T-helper 17 cell (primary cell): ENCODE data around the gene NAALADL2. TPM values are rescaled to one million over a fixed set of nuclear protein-coding genes. Genes with fewer than 3 reads are reported as not detected.

Experiments
- ATAC-seq: fragments of 150-1000 bp; cut with Tn5 transposase; 2 replicates; pipeline ENCODE4 v1.10.0; 2021; ENCODE audit warnings: mild to moderate bottlenecking, moderate library complexity
- DNase-seq, 3 donors: peaks; one replicate each; pipeline versions ENCODE4 v3.0.0 to v3.0.0-alpha.2; 2020 to 2021
- H3K9me3 ChIP-seq: one replicate; pipeline ENCODE4 v1.7.0; 2013; ENCODE audit warnings: low read length, mild to moderate bottlenecking; ENCODE audit not compliant: control insufficient read depth, poor library complexity, severe bottlenecking
- H3K27ac Mint-ChIP-seq: one replicate; pipeline ENCODE4 v1.8.0; 2022; ENCODE audit warnings: mild to moderate bottlenecking, moderate library complexity, mixed read lengths
- H3K27me3 Mint-ChIP-seq: one replicate; pipeline ENCODE4 v1.8.0; 2022; ENCODE audit warnings: mixed read lengths
- H3K36me3 Mint-ChIP-seq: one replicate; pipeline ENCODE4 v1.8.0; 2022; ENCODE audit warnings: low read depth, mixed read lengths
- H3K4me1 Mint-ChIP-seq: one replicate; pipeline ENCODE4 v1.8.0; 2022; ENCODE audit warnings: mild to moderate bottlenecking, mixed read lengths
- H3K4me3 Mint-ChIP-seq: one replicate; pipeline ENCODE4 v1.8.0; 2022; ENCODE audit warnings: mild to moderate bottlenecking, moderate library complexity, mixed read lengths
- total RNA-seq, 4 donors: library from RNA in 2 of 4; stranded (reverse) in 2 of 4; gene quantifications; one replicate each; pipeline ENCODE4 v1.2.3 and lab custom pipeline; 2022 to 2026

NAALADL2 gene
- total RNA-seq, 2 donors from 2014 or later, result not detected

DNA sequence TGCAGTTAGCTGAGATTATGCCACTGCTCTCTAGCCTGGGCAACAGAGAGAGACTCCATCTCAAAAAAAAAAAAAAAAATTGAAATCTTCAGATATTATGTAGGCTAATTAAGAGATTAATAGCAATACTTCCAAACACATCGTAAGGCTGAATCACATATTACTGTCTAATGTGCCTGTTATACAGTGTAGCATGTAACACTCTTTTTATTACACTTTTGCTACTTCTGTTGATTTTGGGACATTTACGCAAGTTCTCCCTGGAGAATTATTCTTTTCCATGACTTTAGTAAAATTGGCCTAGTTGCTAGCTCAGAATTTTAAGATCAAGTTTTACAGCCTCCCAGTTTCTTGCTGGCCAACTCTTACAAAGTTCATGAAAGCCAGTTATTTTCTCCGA is 605.2 kb downstream of the NAALADL2 start:
- ATAC-seq (no peak), DNase-seq (no peak)
- H3K4me3 Mint-ChIP-seq, result no peak overlapping the region
- no peaks in the 10 kb centered on the region for H3K27me3 Mint-ChIP-seq
- H3K36me3 Mint-ChIP-seq, result no peaks in the 10 kb centered on the region
- H3K27ac Mint-ChIP-seq, result no peak overlapping the region
- no peaks in the 10 kb centered on the region for H3K4me1 Mint-ChIP-seq
- H3K9me3 ChIP-seq, result no peaks in the 10 kb centered on the region

DNA sequence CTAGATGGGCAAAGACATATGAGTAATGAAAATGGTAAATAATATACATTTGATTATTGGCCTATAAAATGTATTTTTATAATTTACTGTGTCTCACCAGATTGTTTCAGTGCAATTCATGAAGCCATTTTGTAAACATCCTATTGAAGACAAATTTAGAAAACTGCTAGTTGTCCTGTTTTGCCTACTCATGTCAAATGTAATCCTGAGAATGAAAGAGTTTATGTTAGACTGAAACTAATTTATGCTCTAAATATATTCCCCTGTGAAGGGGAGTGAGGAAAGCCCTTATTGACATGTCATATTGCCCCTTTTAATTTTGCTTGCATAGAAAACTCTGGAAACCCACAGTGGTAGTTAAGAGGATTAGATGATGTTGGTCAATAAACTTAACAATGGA is 610.0 kb downstream of the NAALADL2 start:
- no peak overlapping the region for H3K27ac Mint-ChIP-seq
- no peaks in the 10 kb centered on the region for H3K27me3 Mint-ChIP-seq
- H3K36me3 Mint-ChIP-seq, result no peaks in the 10 kb centered on the region
- H3K9me3 ChIP-seq, result no peaks in the 10 kb centered on the region
- no peaks in the 10 kb centered on the region for H3K4me1 Mint-ChIP-seq
- no peak for DNase-seq
- no peak for ATAC-seq
- no peak overlapping the region for H3K4me3 Mint-ChIP-seq

GRCh38 chr3:175475765-175476164 is 616.6 kb downstream of the NAALADL2 start:
- no peak for DNase-seq
- ATAC-seq, result no peak
- H3K36me3 Mint-ChIP-seq, result no peaks in the 10 kb centered on the region
- H3K27me3 Mint-ChIP-seq, result no peaks in the 10 kb centered on the region
- no peaks in the 10 kb centered on the region for H3K4me1 Mint-ChIP-seq
- H3K9me3 ChIP-seq, result no peaks in the 10 kb centered on the region
- no peak overlapping the region for H3K4me3 Mint-ChIP-seq
- H3K27ac Mint-ChIP-seq, result no peak overlapping the region

- Mint-ChIP-seq H3K27me3 (no peaks in the 10 kb centered on the region), H3K27ac (no peak overlapping the region)
Measured at GRCh38 chr3:175476489-175476888, 617.4 kb downstream of the NAALADL2 start.

DNA sequence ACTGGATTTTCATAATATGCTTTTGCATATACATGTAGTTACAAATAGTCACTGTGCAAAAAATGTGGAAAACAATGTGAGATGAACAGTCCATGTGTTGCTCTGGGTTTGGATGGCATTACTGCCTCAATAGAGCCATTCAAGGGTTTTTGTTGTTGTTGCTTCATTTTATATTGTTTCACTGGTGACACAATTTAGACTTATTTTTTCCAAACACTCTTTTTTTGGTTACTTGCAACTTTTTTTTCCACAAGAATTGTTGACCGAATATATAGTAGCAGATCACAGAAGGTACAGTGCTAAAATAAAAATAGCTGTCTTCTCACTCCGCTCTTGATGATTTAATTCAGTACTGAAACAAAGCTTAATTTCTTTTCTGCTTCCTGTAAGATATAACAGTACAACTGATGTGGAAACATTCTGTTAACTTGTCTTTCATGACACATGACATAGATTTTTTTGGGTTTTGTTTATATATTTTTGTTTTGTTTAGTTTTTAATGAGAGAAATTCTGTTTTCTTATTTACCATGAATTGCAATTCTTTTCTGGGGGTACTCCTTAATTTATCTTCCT is 618.6 kb downstream of the NAALADL2 start:
- H3K9me3 ChIP-seq, result no peaks in the 10 kb centered on the region
- no peak for DNase-seq
- Mint-ChIP-seq H3K4me1 (no peaks in the 10 kb centered on the region), H3K4me3 (no peak overlapping the region), H3K36me3 (no peaks in the 10 kb centered on the region), H3K27ac (no peak overlapping the region), H3K27me3 (no peaks in the 10 kb centered on the region)
- ATAC-seq, result no peak

More at GRCh38 chr3:175476489-175476888, 617.4 kb downstream of the NAALADL2 start:
- Mint-ChIP-seq H3K4me1 (no peaks in the 10 kb centered on the region), H3K4me3 (no peak overlapping the region), H3K36me3 (no peaks in the 10 kb centered on the region)
- H3K9me3 ChIP-seq, result no peaks in the 10 kb centered on the region
- ATAC-seq (no peak), DNase-seq (no peak)

DNA sequence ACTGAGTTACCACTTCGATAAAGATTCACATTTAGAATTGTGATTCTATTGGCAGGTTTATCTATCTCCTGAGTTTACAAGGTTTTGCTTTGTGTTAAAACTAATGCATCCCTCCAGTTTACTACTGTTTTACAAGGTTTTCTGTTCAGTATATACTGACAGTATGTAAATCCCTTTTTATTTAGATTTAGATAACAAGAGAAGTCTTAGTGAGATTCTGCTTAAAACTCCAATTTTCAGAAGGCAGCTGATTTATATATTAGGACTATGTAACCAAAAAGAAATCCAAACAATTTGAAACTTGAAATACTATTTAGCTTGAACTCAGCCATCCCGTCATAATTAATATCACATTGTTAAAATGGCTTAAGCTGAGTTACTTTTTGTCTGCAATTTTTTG is 619.2 kb downstream of the NAALADL2 start:
- Mint-ChIP-seq H3K27ac (no peak overlapping the region), H3K4me1 (no peaks in the 10 kb centered on the region), H3K4me3 (no peak overlapping the region), H3K27me3 (no peaks in the 10 kb centered on the region), H3K36me3 (no peaks in the 10 kb centered on the region)
- no peak for DNase-seq
- H3K9me3 ChIP-seq, result no peaks in the 10 kb centered on the region
- ATAC-seq, result no peak

- no peak for ATAC-seq
- no peaks in the 10 kb centered on the region for H3K4me1 Mint-ChIP-seq
- H3K27me3 Mint-ChIP-seq, result no peaks in the 10 kb centered on the region
- H3K4me3 Mint-ChIP-seq, result no peak overlapping the region
- no peak overlapping the region for H3K27ac Mint-ChIP-seq
- H3K36me3 Mint-ChIP-seq, result no peaks in the 10 kb centered on the region
- no peaks in the 10 kb centered on the region for H3K9me3 ChIP-seq
- DNase-seq, result no peak
Measured at GRCh38 chr3:175479175-175479574, 620.0 kb downstream of the NAALADL2 start.

DNA sequence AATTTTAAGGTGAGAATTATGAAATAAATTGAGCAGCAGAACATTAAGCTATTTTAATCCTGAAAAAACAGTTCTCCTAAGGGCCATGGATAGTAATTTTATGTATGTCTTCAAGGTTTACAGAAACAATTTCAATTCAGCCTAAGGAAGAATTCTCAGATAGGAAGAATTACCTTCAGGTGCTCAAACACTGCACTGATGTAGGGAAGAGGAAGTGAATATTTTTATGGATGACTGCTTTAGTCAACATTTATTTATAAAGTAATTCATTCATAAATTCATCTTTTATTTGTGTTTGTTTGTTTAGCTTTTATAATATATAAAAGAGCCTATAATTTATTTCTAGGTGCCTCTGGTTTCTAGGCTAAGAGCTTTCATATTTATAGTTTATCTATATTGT is 620.7 kb downstream of the NAALADL2 start:
- no peaks in the 10 kb centered on the region for H3K36me3 Mint-ChIP-seq
- H3K4me3 Mint-ChIP-seq, result no peak overlapping the region
- no peak for ATAC-seq
- H3K9me3 ChIP-seq, result no peaks in the 10 kb centered on the region
- no peak for DNase-seq
- H3K4me1 Mint-ChIP-seq, result no peaks in the 10 kb centered on the region
- no peak overlapping the region for H3K27ac Mint-ChIP-seq
- H3K27me3 Mint-ChIP-seq, result no peaks in the 10 kb centered on the region

DNA sequence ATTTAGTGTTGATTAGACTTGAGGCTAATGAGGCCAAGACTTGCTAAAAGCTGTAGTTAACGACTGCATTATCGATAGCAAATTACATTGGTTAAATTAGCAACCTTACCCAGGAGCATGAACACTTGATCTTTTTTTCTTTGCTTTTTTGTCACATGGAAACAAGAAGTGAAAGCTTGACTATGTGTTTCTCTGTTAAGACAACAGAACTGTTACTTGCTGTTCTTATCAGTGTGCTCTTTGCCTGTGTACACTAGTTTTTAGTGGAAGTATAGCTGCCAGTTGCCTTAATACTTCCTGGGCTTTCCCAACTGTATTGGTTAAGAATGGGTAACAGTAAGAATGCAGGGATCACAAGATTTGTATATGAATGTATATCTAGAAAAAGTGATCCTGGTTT is 625.5 kb downstream of the NAALADL2 start:
- Mint-ChIP-seq H3K36me3 (no peaks in the 10 kb centered on the region), H3K4me1 (no peaks in the 10 kb centered on the region), H3K27ac (no peak overlapping the region), H3K27me3 (no peaks in the 10 kb centered on the region), H3K4me3 (no peak overlapping the region)
- no peak for ATAC-seq
- no peak for DNase-seq
- H3K9me3 ChIP-seq, result no peaks in the 10 kb centered on the region

GRCh38 chr3:175485436-175485835 is 626.3 kb downstream of the NAALADL2 start:
- Mint-ChIP-seq H3K27me3 (no peaks in the 10 kb centered on the region), H3K4me3 (no peak overlapping the region), H3K4me1 (no peaks in the 10 kb centered on the region), H3K36me3 (no peaks in the 10 kb centered on the region), H3K27ac (no peak overlapping the region)
- H3K9me3 ChIP-seq, result no peaks in the 10 kb centered on the region
- ATAC-seq (no peak), DNase-seq (no peak)

- no peak overlapping the region for H3K27ac Mint-ChIP-seq
- no peaks in the 10 kb centered on the region for H3K4me1 Mint-ChIP-seq
- H3K36me3 Mint-ChIP-seq, result no peaks in the 10 kb centered on the region
- no peaks in the 10 kb centered on the region for H3K27me3 Mint-ChIP-seq
- no peaks in the 10 kb centered on the region for H3K9me3 ChIP-seq
- DNase-seq (no peak), ATAC-seq (no peak)
- H3K4me3 Mint-ChIP-seq, result no peak overlapping the region
Measured at GRCh38 chr3:175486255-175486654, 627.1 kb downstream of the NAALADL2 start.

DNA sequence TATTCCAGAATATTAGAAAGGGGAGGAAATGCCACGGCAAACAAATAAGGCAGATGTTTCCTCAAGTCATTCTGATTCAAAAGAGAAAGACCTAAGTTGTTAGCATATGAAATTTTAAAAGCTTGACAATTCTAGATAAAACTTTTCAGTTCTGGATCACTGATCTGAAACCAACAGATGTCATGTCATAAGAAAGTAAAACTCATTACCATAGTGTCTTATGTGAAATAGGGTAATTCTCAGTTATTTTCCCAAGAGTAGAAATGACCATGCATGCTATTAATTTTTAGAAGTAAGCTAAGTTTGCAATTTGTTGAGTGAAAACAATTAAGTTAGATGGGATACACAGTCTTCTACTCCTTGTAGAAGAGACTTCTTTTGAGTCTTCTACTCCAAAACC is 630.3 kb downstream of the NAALADL2 start:
- H3K4me1 Mint-ChIP-seq, result no peaks in the 10 kb centered on the region
- H3K36me3 Mint-ChIP-seq, result no peaks in the 10 kb centered on the region
- no peak for ATAC-seq
- no peaks in the 10 kb centered on the region for H3K9me3 ChIP-seq
- DNase-seq, result no peak
- H3K4me3 Mint-ChIP-seq, result no peak overlapping the region
- H3K27ac Mint-ChIP-seq, result no peak overlapping the region
- no peaks in the 10 kb centered on the region for H3K27me3 Mint-ChIP-seq

- no peak for ATAC-seq
- no peak for DNase-seq
- H3K9me3 ChIP-seq, result no peaks in the 10 kb centered on the region
- Mint-ChIP-seq H3K27me3 (no peaks in the 10 kb centered on the region), H3K27ac (no peak overlapping the region), H3K36me3 (no peaks in the 10 kb centered on the region), H3K4me3 (no peak overlapping the region), H3K4me1 (no peaks in the 10 kb centered on the region)
Measured at GRCh38 chr3:175493301-175493700, 634.2 kb downstream of the NAALADL2 start.

DNA sequence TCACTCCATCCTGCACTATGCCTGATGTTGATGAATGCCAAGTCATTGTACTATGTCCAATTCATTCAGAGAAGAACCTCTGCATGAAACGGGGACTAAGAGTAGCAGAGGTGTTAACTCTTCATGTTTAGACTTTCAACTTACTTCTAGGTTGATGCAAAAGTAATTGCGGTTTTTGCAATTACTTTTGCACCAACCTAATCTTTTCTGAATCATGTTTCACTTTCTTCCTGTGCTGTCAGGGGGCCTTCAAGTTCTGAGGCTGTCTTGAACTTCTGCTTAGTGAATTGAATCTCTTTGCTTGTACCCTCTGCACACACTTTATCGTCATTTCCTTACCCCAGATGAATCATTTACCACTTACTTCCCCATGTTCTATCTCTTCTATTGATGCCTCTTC is 636.2 kb downstream of the NAALADL2 start:
- no peaks in the 10 kb centered on the region for H3K9me3 ChIP-seq
- Mint-ChIP-seq H3K27me3 (no peaks in the 10 kb centered on the region), H3K4me3 (no peak overlapping the region), H3K4me1 (no peaks in the 10 kb centered on the region), H3K36me3 (no peaks in the 10 kb centered on the region), H3K27ac (no peak overlapping the region)
- DNase-seq (no peak), ATAC-seq (no peak)
